GM20431 (cell line): ENCODE measurements around the gene SERPINB10.
"Not testable (repeated sequence)": the region's sequence is repeated elsewhere in the genome, so short reads cannot be mapped to it uniquely, and the experiment has no call there.

Source experiments
- in situ Hi-C: fragments of 300-500 bp; cut with MseI, MboI; formaldehyde crosslinking; loops from one replicate; pipeline ENCODE4 v1.15.0; 2020; ENCODE audit warnings: low sequenced_read_pairs; ENCODE audit not compliant: unreplicated experiment

SERPINB10 gene

DNA sequence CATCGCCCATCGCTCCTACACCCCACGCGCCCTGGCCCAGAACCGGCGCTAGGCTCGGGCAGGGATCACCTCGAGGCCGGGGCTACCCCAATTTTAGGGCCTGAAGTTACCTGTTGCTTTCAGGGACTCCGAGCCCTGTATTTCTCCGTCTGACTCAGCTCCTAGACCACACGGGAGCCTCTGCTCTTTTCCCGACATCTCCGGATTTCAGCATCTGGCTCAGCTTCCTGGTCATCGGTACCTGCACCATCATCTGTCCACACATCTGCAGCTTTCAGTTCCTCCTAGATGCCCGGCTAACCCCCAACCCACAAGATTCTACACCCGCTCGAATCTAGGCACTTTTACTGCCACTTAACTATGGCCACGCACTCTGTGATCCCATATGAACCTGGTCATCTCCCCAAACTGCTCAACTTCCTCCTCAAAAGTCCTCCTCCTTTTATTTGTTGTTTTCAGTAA is 29.2 kb downstream of the SERPINB10 start:
- in situ Hi-C loops = no loop called here

DNA sequence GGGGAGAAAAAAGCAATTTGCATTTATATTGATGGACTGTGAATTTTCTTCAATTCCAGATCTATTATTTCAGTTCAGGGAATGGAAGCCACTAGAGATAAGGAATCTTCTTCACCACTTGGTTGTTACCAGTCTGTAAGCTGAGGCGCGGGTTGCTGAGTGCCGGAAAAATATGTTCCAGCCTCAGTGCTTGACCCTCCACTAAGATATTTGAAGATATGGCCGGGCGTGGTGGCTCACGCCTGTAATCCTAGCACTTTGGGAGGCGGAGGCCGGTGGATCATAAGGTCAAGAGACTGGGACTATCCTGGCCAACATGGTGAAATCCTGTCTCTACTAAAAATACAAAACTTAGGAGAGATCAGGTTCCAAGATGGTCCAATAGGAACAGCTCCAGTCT is 32.2 kb downstream of the SERPINB10 start:
- in situ Hi-C loops = no loop called here

- in situ Hi-C loops = not testable (repeated sequence)
Observed at GRCh38 chr18:63940543-63941050, 32.8 kb downstream of the SERPINB10 start.

GRCh38 chr18:63947051-63947790 is 39.5 kb downstream of the SERPINB10 start:
- in situ Hi-C loops = no loop called here

- in situ Hi-C loops = no loop called here
Observed at GRCh38 chr18:63949068-63949737, 41.4 kb downstream of the SERPINB10 start, which contains the start of gene HMSD. TSS of gene HMSD (plus strand) at chr18:63949301. CDS start at chr18:63953456, 4,155 bp downstream.

DNA sequence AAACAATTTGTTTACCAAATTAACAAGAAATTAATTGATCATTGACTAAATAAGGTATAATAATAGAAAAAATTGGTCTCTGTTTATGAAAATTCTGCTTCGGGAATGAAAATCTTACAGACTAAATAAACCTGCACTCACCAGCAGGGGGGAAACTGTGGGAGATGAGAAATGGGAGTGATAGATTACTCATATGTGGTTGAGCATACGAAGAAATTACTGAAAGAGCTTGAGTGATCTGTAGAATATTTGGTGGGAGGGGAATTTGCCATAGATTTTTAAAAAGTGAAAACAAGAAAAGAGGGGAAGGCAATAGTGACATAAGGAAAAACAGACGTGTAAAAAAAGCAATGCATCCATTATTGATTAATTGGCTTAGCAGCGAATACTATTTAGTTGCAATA is 43.5 kb downstream of the SERPINB10 start:
- in situ Hi-C loops = no loop called here

DNA sequence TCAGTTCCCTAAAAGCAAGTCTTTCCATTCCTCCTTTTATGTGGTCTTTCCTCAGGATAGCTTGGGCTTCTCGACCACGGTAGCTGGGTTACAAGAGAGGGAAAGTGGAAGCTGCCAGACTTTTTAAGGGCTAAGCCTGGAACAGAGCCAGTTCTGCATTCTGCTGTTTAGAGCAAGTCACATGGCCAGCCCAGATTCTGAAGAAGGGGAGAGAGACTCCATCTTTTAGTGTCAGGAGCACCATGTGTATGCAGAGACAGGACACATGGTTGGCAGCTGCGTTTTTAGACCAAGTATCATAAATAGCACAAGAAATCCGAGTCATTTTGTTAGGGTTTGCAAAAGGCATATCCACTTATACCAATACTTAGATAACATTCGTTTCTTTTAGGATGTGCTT is 46.1 kb downstream of the SERPINB10 start:
- in situ Hi-C loops = no loop called here

- in situ Hi-C loops = no loop called here
Observed at GRCh38 chr18:63956755-63957154, 49.0 kb downstream of the SERPINB10 start.

DNA sequence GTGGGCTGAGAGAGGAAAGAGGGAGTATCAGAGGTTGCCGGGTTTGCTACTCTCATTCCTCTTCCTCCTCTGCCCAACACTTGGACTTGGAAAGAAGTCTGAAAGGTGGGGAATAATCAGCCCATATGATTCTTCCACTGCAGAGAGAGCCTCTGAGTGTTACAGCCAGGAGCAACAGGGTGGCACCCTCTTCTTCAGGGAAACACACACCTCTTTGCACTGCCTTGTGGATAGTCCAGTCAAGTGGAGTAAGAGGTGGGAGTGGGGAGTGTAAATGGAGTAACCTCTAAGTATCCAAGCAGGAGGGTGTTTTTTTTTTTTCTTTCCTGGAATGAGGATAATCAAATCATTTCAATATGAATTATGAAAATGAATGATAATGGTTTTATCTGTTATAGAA is 53.1 kb downstream of the SERPINB10 start:
- in situ Hi-C loops = no loop called here

GRCh38 chr18:63961435-63961980 is 53.8 kb downstream of the SERPINB10 start:
- in situ Hi-C loops = no loop called here

DNA sequence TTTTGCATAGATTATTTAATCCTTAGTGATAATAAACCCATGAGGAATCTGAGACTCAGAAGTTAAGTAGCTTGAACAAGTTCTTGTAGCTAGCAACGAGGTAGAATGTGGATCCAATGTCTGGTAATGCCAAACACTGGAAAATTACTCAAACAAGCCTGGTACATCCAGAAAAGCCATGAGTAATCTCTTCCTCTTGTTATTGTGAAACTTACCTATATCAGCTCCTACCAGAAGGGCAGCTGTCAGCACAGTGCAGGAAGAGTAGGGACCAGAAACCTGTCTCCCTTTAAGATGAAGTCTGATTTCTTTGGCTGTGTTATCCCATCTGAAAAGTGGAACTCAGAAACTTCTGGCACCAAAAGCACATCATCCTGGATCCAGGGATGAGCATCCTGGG is 54.4 kb downstream of the SERPINB10 start:
- in situ Hi-C loops = no loop called here

- in situ Hi-C loops = no loop called here
Observed at GRCh38 chr18:63963615-63964256, 56.0 kb downstream of the SERPINB10 start.

- in situ Hi-C loops = no loop called here
Observed at GRCh38 chr18:63964908-63965307, 57.1 kb downstream of the SERPINB10 start.

DNA sequence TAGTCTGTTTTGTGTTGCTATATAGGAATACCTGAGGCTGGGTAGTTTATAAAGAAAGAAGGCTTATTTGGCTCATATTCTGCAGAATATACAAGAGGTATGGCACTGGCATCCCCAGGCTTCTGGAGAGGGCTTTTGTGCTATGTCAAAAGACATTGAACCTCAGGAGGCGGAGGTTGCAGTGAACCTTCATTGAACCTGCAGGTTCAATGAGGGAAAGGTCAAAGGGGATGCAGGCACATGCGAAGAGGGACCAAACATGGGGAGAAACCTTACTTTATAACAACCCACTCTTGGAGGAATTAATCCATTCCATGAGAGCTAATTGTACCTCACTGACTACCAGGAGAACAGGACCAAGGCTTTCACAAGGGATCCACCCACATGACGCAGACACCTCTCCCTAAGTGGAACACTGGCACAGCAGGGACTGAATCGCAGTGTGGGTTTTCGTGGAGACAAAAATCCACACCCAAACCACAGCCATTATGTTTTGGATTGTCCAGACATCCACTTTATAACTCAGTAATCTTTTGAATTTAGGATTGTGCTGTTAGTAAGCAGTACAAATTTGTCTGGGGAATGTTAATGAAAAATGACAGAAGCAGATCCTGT is 58.1 kb downstream of the SERPINB10 start:
- in situ Hi-C loops = no loop called here

DNA sequence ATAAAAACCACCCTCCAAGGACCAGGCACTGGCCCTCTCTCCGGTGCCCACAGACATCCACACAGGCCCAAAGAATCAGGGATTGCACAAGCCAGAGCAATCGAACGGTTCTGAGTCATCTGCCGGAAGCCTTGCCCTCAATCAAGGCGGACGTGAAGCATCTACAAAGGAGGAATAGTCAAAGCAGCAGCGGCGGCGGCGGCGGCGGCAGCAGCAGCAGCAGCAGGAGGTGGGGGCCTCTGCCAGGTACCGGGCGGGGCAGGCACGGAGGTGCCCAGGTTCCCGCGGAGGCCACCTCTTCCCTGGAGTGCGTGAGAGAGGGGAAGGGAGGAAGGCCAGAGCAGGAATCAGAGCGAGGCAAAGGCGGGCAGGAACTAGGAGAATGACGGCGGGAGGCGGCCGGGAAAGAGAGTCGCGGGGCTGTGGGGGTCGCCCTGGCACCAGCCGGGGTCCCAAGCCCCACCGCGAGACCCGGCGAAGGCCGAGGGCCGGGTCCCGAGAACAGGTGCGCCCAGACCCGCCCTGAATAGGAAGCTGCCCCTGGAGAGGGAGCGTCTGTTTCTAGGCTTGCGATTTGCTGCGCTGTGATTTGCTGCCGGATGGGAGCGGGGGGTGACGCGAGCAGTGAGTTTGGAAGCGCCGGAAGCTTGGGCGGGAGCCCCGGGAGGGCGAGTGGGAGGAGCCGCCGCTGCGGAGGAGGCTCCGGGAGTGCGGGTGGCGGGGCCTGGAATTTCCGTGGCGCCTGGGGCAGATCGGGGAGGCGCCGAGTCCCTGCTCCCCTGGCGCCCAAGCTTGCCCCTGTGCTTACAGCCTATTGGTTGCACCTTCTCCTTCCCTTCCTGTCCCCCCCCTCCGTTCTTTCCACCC is 62.4 kb downstream of the SERPINB10 start, which contains the start of gene SERPINB8:
SERPINB8 (plus strand) TSS at position 140 of the 867 bp plus-strand sequence. CDS start 8,228 bp downstream, outside the sequence.
- in situ Hi-C loops = no loop called here

DNA sequence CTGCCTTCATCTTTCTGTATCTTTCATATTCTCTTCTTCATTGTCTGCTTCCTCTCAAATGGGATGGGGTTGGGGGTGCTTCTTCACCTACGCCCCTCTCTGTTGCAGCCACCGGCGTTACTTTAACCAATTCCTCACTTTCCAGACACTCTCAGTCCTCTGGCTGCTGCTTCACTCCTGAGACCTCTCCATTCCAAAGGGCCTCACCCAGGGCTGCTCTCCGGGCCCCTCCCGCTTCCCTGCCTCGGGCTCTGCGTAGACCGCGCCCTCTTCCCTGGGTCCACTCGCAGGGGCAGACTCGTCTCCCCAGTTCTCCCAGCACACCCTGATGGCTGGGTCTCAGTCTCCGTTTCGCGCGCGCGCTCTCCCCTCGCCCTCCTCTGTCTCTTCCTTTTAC is 63.0 kb downstream of the SERPINB10 start:
- in situ Hi-C loops = no loop called here

- in situ Hi-C loops = no loop called here
Observed at GRCh38 chr18:63971320-63972001, 63.7 kb downstream of the SERPINB10 start.

DNA sequence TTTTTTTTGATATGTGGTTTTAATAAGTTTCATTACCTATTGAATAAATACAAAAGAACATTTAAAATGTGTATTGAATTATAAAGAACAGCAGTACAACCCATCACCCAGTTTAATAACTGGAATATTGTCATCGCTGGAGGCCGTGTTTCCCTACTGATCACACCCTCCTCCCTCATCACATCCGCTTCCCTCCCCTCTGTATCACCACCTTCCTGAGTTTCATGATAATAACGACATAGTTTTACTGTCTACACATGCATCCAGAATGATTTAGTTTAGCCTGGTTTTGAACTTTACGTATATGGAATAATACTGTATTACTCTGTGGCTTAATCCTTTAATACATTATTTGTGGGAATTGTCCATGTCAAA is 64.2 kb downstream of the SERPINB10 start:
- in situ Hi-C loops = no loop called here

GRCh38 chr18:63974991-63975390 is 67.2 kb downstream of the SERPINB10 start:
- in situ Hi-C loops = no loop called here
